ENCODE measurements around the gene EHMT2.
"Not testable (repeated sequence)": the region's sequence is repeated elsewhere in the genome, so short reads cannot be mapped to it uniquely, and the experiment has no call there.

The EHMT2 gene

DNA sequence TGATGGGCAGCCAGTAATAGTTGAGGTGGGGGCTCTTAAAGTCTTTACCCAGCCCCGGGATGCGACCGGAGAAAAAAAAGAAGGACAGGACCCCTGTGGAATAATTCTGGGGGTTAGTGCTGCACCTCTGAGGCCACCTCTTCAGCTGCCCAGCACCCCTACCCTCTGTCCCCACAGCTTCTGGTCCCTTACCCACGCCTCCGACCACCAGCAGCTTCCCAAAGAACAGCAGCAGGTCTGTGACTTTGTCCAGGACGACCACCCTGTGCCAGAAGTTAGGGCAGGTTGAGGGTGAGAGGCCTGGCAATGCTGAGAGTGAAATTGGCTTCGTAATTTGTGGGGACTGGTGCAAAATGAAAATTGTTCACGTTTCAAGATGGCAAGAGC, 32.7 kb downstream of the EHMT2 start:
- TF ChIP-seq, protein P1, sequence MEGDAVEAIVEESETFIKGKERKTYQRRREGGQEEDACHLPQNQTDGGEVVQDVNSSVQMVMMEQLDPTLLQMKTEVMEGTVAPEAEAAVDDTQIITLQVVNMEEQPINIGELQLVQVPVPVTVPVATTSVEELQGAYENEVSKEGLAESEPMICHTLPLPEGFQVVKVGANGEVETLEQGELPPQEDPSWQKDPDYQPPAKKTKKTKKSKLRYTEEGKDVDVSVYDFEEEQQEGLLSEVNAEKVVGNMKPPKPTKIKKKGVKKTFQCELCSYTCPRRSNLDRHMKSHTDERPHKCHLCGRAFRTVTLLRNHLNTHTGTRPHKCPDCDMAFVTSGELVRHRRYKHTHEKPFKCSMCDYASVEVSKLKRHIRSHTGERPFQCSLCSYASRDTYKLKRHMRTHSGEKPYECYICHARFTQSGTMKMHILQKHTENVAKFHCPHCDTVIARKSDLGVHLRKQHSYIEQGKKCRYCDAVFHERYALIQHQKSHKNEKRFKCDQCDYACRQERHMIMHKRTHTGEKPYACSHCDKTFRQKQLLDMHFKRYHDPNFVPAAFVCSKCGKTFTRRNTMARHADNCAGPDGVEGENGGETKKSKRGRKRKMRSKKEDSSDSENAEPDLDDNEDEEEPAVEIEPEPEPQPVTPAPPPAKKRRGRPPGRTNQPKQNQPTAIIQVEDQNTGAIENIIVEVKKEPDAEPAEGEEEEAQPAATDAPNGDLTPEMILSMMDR (conservative IDR thresholded peaks at IDR 0.05), result no peak
- peak overlapping the region; percentile 19; the same call in 1 of the 2 replicates for H3K27ac ChIP-seq

DNA sequence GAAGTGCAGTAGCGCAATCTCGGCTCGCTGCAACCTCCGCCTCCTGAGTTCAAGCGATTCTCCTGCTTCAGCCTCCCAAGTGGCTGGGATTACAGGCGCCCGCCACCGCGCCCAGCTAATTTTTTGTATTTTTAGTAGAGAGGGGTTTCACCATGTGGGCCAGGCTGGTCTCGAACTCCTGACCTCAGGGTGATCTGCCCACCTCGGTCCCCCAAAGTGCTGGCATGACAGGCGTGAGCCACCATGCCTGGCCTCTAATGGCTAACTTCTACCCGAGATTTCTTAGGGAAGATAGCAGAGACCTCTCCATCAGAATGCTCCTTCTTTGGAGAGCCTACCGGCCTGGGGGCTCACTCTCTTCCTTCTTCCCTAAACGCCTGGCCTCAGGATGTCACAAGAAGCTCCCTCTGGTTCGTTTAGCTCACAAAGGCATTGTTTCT, 33.4 kb downstream of the EHMT2 start:
- H3K27ac ChIP-seq, result peak overlapping the region; percentile 19; the same call in 1 of the 2 replicates

DNA sequence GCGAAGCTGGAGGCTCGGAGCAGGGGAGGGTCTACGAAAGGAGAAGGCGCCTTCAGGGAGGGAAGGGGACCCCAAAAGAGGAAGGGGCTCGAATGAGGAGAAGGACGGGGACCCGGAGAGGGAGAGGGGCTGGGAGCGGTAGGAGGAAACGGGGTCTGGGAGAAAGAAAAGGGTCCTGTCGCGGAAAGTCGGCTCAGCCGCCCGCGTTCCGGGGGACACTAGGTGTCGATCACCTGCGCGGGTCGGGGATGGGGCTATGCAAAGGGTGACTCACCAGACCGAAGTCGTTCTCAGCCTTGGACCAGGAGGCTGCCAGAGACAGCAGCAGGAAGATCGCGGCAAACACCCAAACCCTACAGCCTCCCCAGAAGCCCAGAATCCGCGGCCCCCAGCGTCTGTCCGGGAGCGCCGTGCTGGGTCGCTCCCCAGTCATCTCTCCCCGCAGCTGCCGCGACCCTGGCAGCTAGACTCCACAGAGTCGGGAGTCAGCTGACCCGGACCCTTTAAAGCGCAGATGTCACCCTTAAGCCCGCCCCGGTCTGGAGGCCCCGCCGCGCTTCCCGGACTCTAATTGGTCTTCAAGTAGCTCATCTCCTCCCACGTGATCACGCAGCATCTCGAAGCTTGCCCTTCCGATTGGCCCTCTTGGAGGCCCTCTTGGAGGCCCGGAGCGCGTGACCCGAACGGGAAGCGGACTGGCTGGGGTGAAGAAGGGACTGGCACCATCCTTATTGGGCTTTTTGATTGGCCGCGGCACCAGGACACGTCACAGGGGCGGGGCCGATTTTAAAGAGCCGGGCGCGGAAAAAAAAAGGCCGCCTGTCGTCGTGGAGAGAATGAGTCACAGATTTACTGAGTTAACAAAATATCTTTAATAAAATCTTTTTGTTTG, 34.9 kb downstream of the EHMT2 start, which contains the start of gene NEU1:
TSS of gene NEU1 (minus strand) at position 478 of the 892 bp plus-strand sequence. CDS start at position 433, 45 bp downstream.
- TF ChIP-seq, protein P1 (conservative IDR thresholded peaks at IDR 0.05), result no peak

DNA sequence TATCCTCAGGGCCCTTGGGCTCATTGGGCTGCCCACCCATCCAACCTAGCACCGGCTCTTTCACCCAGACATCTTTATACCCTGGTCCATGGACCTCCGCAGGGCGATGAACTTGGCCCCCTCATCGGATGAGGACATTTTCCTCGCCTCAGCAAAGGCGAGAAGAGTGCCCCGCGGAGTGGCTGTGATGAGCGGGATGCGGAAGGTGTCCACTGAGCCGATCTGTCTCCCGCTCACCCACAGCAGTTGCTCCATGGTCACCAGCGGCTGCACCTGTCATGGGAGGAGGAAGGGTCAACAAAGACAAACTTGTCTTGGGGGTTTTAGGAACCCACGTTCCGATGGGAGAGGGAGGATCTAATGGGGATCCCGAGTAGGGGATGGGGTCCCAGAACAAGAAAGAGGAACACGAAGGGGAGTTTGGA, 35.6 kb downstream of the EHMT2 start:
- TF ChIP-seq, protein P1 (conservative IDR thresholded peaks at IDR 0.05), result no peak
- H3K27ac ChIP-seq, result peak overlapping the region; percentile 63; the same call in 1 of the 2 replicates

More for the DNA sequence above, 34.9 kb downstream of the EHMT2 start, which contains the start of gene NEU1:
- H3K27ac ChIP-seq, result peak within 1 kb of the TSS; percentile 63

DNA sequence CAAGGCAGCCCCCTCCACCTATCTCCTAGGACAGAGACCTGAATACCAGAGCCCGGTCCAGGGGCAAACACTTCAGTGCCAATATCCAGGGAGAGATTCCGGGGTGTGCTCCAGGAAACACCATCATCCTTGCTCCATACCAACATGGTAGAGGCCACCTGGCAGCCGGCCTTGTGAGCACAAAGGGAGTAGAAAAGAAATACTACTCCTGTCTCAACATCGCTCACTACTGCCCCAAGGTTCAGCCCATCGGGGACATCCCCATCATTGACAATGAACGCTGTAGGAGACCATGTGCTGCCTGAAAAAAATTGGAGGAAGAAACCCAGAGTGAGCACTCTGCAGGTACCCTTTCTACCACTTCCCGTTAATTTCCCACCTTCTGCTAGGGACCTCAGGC, 36.3 kb downstream of the EHMT2 start:
- no peak overlapping the region for H3K27ac ChIP-seq
- TF ChIP-seq, protein P1 (conservative IDR thresholded peaks at IDR 0.05), result no peak

DNA sequence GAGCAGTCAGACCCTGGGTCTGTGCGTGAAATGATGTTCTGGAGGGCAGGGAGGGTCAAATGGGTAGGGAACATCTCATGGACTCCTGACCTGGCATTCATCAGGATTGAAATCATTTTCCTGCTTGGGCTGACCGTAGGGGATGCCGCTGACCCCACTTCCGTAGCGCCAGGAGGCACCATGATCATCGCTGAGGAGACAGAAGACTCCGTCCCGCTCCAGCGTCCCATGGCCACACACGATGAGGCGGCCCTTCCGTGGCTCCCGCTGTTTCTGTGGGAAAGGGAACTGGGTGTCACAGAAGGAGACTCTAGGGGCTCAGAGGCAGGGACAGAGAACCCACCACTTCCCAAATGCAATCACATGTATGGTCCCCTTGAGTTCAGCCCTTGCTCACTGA, 37.1 kb downstream of the EHMT2 start:
- TF ChIP-seq, protein P1 (conservative IDR thresholded peaks at IDR 0.05), result no peak

DNA sequence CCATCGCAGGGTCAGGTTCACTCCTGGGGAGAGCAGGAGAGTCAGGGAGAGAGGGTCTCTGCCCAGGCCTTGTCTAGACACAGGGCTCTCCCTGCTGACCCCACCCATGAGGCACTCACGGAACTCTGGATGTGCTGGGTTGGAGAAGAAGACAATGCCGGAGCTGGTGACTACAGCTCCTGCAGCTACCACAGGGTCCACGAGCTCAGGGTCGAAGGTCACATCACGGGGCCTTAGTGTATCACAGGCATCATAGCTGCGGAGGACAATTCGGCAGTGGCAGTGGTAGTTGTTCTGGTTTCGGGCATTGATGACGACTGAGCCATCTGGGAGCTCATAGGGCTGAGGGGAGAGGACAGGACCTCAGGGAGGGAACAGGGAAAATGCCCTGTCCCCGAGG, 37.6 kb downstream of the EHMT2 start:
- TF ChIP-seq, protein P1 (conservative IDR thresholded peaks at IDR 0.05), result no peak
- H3K27ac ChIP-seq, result no peak overlapping the region

More for the DNA sequence above, 37.1 kb downstream of the EHMT2 start:
- H3K27ac ChIP-seq, result no peak overlapping the region

DNA sequence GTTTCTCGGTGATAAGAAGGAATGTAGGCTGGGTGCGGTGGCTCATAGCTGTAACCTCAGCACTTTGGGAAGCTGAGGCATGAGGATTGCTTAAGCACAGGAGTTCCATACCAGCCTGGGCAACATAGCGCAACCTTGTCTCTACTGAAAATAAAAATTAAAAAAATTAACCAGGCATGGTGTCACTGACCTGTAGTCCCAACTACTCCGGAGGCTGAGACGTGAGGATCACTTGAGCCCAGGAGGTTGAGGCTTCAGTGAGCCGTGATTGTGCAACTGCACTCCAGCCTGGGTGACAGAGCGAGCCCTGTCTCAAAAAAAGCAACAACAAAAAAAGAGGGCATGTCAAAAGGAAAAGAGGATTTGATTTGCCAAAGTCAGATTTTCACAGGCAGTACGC, 38.8 kb downstream of the EHMT2 start:
- TF ChIP-seq, protein P1 (conservative IDR thresholded peaks at IDR 0.05), result no peak

DNA sequence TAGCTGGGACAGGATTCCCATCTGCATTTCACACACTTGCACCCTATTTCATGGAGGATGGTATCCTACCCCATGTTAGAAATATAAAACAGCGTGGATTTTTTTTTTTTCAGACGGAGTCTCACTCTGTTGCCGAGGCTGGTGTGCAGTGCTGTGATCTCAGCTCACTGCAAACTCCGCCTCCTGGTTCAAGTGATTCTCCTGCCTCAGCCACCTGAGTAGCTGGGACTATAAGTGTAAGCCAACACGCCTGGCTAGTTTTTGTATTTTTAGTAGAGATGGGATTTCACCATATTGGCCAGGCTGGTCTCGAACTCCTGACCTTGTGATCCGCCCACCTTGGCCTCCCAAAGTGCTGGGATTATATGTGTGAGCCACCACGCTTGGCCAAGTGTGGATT, 39.7 kb downstream of the EHMT2 start:
- not testable (repeated sequence) for H3K27ac ChIP-seq

More for the DNA sequence above, 38.8 kb downstream of the EHMT2 start:
- H3K27ac ChIP-seq, result no peak overlapping the region

DNA sequence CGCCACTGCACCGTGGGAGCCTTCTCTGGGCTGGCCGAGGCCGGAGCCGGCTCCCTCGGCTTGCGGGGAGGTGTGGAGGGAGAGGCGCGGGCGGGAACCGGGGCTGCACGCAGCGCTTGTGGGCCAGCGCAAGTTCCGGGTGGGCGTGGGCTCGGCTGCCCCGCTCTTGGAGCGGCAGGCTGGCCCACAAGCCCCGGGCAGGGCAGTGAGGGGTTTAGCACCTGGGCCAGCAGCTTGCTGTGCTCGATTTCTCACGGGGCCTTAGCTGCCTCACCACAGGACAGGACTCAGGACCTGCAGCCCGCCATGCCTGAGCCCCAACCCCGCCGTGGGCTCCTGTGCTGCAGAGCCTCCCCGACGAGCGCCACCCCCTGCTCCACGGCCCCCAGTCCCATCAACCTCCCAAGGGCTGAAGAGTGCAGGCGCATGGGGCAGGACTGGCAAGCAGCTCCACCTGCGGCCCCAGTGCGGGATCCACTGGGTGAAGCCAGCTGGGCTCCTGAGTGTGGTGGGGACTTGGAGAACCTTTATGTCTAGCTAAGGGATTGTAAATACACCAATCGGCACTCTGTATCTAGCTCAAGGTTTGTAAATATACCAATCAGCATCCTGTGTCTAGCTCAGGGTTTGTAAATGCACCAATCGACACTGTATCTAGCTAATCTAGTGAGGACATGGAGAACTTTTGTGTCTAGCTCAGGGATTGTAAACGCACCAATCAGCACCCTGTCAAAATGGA, 45.3 kb downstream of the EHMT2 start:
- peak overlapping the region; percentile 48 for H3K27ac ChIP-seq
